HepG2 (cell line): ENCODE data around the gene ZMYND8. TPM values are rescaled to one million over a fixed set of nuclear protein-coding genes. Genes with fewer than 3 reads are reported as not detected.

Experiments
- ATAC-seq: fragments of 200-7000 bp; cut with Tn5 transposase; 3 replicates; pipeline ENCODE4 v1.9.1; 2020; ENCODE audit warnings: mild to moderate bottlenecking, moderate library complexity
- BruUV-seq: library from RNA; stranded (reverse); fragments of 400-500 nt; replicated peaks from 2 replicates; lab custom pipeline; 2021; lab: Mats Ljungman, UMichigan
- CTCF ChIA-PET: fragments of 300-600 bp; formaldehyde crosslinking; extraction: SDS; loops from one replicate; lab custom pipeline; 2021; ENCODE audit warnings: low total read pairs, inconsistent platforms, low intra/inter-chr PET ratio; lab: Yijun Ruan, JAX
- POLR2A ChIA-PET: fragments of 350-600 bp; sonication (Branson Sonifier 250); formaldehyde crosslinking; loops from one replicate; lab custom pipeline; 2020; ENCODE audit warnings: antibody characterized with exemption, inconsistent platforms; lab: Yijun Ruan, JAX
- DNase-seq: peaks from one replicate; pipeline ENCODE4 v3.0.0-alpha.2; 2015; ENCODE audit warnings: low spot score
- FAIRE-seq: peaks from 3 replicates; lab custom pipeline; 2011; peaks lifted over from hg19 to GRCh38; lab: Jason Lieb, UNC
- H2AFZ ChIP-seq: one replicate; pipeline ENCODE4 v1.6.1; 2011; ENCODE audit warnings: low read length, inconsistent platforms
- H3K27ac ChIP-seq: fragments of 300-600 bp; 3 replicates; pipeline ENCODE4 v1.8.0; 2011; ENCODE audit warnings: mixed run types, mild to moderate bottlenecking, mixed read lengths, low read length, inconsistent platforms; ENCODE audit not compliant: insufficient read depth; ENCODE audit errors: extremely low read length
- H3K27me3 ChIP-seq, 2 experiments: fragments of 200-600 bp in 1 of 2; 2 replicates in 1 of 2; 3 replicates in 1 of 2; pipeline versions ENCODE4 v1.6.0 to v1.8.0; 2011; ENCODE audit warnings: low read length in 2 of 2, mild to moderate bottlenecking in 2 of 2, moderate library complexity in 2 of 2, inconsistent platforms in 1 of 2; ENCODE audit not compliant: insufficient read depth in 2 of 2, control insufficient read depth in 1 of 2
- H3K36me3 ChIP-seq, 2 experiments: fragments of 200-600 bp in 1 of 2; replicated peaks in 1 of 2; 2 replicates in 1 of 2; 3 replicates in 1 of 2; pipeline versions ENCODE4 v1.5.1 to v1.8.0; 2011; ENCODE audit warnings: low read length in 2 of 2, inconsistent platforms in 1 of 2; ENCODE audit not compliant: insufficient read depth in 2 of 2, control insufficient read depth in 1 of 2
- H3K4me1 ChIP-seq: 2 replicates; pipeline ENCODE4 v1.5.1; 2012; ENCODE audit warnings: low read length, inconsistent platforms; ENCODE audit not compliant: insufficient read depth
- H3K4me2 ChIP-seq: 2 replicates; pipeline ENCODE4 v1.6.0; 2011; ENCODE audit warnings: low read depth, low read length, inconsistent platforms
- H3K4me3 ChIP-seq, 3 experiments: fragments of 200-600 bp in 1 of 3; sonication (generic), shearing (Covaris generic) in 1 of 3; replicated peaks in 1 of 3; 2 replicates each; pipeline ENCODE4 v1.5.1; 2011 to 2016; ENCODE audit warnings: low read length in 3 of 3, inconsistent platforms in 2 of 3, low read depth in 2 of 3, mild to moderate bottlenecking in 2 of 3, control low read depth in 1 of 3, mixed read lengths in 1 of 3; ENCODE audit not compliant: insufficient read depth in 1 of 3
- H3K79me2 ChIP-seq: one replicate; pipeline ENCODE4 v1.6.1; 2011; ENCODE audit warnings: low read length, inconsistent platforms; ENCODE audit not compliant: insufficient read depth
- H3K9ac ChIP-seq: 2 replicates; pipeline ENCODE4 v1.6.0; 2011; ENCODE audit warnings: mild to moderate bottlenecking, low read depth, low read length, inconsistent platforms; ENCODE audit not compliant: insufficient read depth
- H3K9me3 ChIP-seq: 2 replicates; pipeline ENCODE4 v1.5.1; 2012; ENCODE audit warnings: mild to moderate bottlenecking, low read length
- H4K20me1 ChIP-seq: 2 replicates; pipeline ENCODE4 v1.6.0; 2011; ENCODE audit warnings: inconsistent platforms, mild to moderate bottlenecking, low read length, moderate library complexity; ENCODE audit not compliant: insufficient read depth
- AHDC1 ChIP-seq: sonication (generic); formaldehyde crosslinking; IDR thresholded peaks from 2 replicates; pipeline ENCODE4 v1.5.1; 2020; ENCODE audit warnings: mild to moderate bottlenecking, missing genetic modification reagents, borderline replicate concordance
- BRF2 ChIP-seq: sonication (generic); formaldehyde crosslinking; IDR thresholded peaks from 2 replicates; pipeline ENCODE4 v1.8.1; 2022; ENCODE audit warnings: mild to moderate bottlenecking, missing genetic modification reagents
- FOXM1 ChIP-seq: sonication (generic); formaldehyde crosslinking; IDR thresholded peaks from 2 replicates; pipeline ENCODE4 v1.5.0; 2020; ENCODE audit warnings: missing genetic modification reagents
- FOXP4 ChIP-seq: sonication (generic); formaldehyde crosslinking; IDR thresholded peaks from 2 replicates; pipeline ENCODE4 v1.4.0; 2020; ENCODE audit warnings: missing genetic modification reagents
- GTF2F1 ChIP-seq: fragments of 150-350 bp; IDR thresholded peaks from 2 replicates; pipeline ENCODE4 v1.6.1; 2014; ENCODE audit warnings: low read length
- JUND ChIP-seq: sonication (generic); formaldehyde crosslinking; IDR thresholded peaks from 2 replicates; pipeline ENCODE4 v1.8.0; 2022; ENCODE audit warnings: mild to moderate bottlenecking, missing genetic modification reagents
- MBD4 ChIP-seq: IDR thresholded peaks from 2 replicates; pipeline ENCODE4 v1.6.1; 2012; ENCODE audit warnings: low read length, inconsistent platforms, borderline replicate concordance
- NR2F6 ChIP-seq, 2 experiments: IDR thresholded peaks; 2 replicates each; pipeline ENCODE4 v1.6.1; 2016; ENCODE audit warnings: antibody characterized with exemption in 1 of 2, mild to moderate bottlenecking in 1 of 2
- RBM22 ChIP-seq: fragments of 200-400 bp; formaldehyde crosslinking; optimal IDR thresholded peaks from 2 replicates; pipeline ENCODE3; 2017; ENCODE audit warnings: mild to moderate bottlenecking, low read length, moderate library complexity
- RORA ChIP-seq: sonication (generic); formaldehyde crosslinking; IDR thresholded peaks from 2 replicates; pipeline ENCODE4 v1.5.0; 2020; ENCODE audit warnings: mild to moderate bottlenecking, missing genetic modification reagents, moderate library complexity
- SPEN ChIP-seq: sonication (generic); formaldehyde crosslinking; IDR thresholded peaks from 2 replicates; pipeline ENCODE4 v1.5.1; 2020; ENCODE audit warnings: low read depth, mild to moderate bottlenecking, missing genetic modification reagents
- ZBTB21 ChIP-seq: sonication (generic); formaldehyde crosslinking; IDR thresholded peaks from 2 replicates; pipeline ENCODE4 v1.4.0; 2020; ENCODE audit warnings: missing genetic modification reagents
- ZNF180 ChIP-seq: sonication (generic); formaldehyde crosslinking; IDR thresholded peaks from 2 replicates; pipeline ENCODE4 v1.4.0; 2020; ENCODE audit warnings: low read depth, missing genetic modification reagents, borderline replicate concordance
- ZNF234 ChIP-seq: sonication (generic); formaldehyde crosslinking; conservative IDR thresholded peaks from 2 replicates; pipeline ENCODE4 v1.5.1; 2020; ENCODE audit warnings: mild to moderate bottlenecking, missing genetic modification reagents
- ZNF430 ChIP-seq: sonication (generic); formaldehyde crosslinking; IDR thresholded peaks from 2 replicates; pipeline ENCODE4 v1.9.0; 2021; ENCODE audit warnings: mild to moderate bottlenecking, missing genetic modification reagents
- ZNF510 ChIP-seq: sonication (generic); formaldehyde crosslinking; IDR thresholded peaks from 2 replicates; pipeline ENCODE4 v1.4.0; 2020; ENCODE audit warnings: low read depth, mild to moderate bottlenecking, missing genetic modification reagents
- ZNF766 ChIP-seq: sonication (generic); formaldehyde crosslinking; IDR thresholded peaks from 2 replicates; pipeline ENCODE4 v1.5.0; 2020; ENCODE audit warnings: missing genetic modification reagents, borderline replicate concordance
- ZNF816 ChIP-seq: sonication (generic); formaldehyde crosslinking; IDR thresholded peaks from 2 replicates; pipeline ENCODE4 v1.8.0; 2022; ENCODE audit warnings: missing genetic modification reagents, mild to moderate bottlenecking, borderline replicate concordance
- WGBS: methylation state at CpG from one replicate; pipeline ENCODE4 v1.1.6; 2017; ENCODE audit warnings: low lambda C conversion rate; 5-methylcytosine and 5-hydroxymethylcytosine counted together
- in situ Hi-C: cut with HindIII; loops from 2 replicates; pipeline ENCODE4 v1.10.0; 2017; ENCODE audit warnings: low pct_unique_long_range_greater_than_20kb; ENCODE audit not compliant: extremely low pct_ligation_motif_present
- intact Hi-C: fragments of 100-400 bp; cut with micrococcal nuclease; formaldehyde crosslinking; loops from one replicate; pipeline ENCODE4 v1.10.0; 2022; ENCODE audit not compliant: unreplicated experiment
- polyA plus RNA-seq, 8 experiments: library from polyadenylated mRNA; depleted of rRNA in 3 of 8; stranded (reverse) in 7 of 8; unstranded in 1 of 8; fragments of >200 nt; fragmentation: Illumina TruSeq in 4 of 8; extraction: Trizol in 4 of 8; gene quantifications; 2 replicates each; pipeline versions ENCODE4 v1.2.1 to v1.2.3, GENCODE V29; 2011 to 2016; ENCODE audit warnings: low read depth in 4 of 8, missing spikeins in 1 of 8, mixed read lengths in 1 of 8; ENCODE audit not compliant: insufficient read depth in 1 of 8
- total RNA-seq, 5 experiments: library from RNA; depleted of rRNA; stranded (reverse); fragments of >200 nt; fragmentation: Illumina TruSeq; extraction: Trizol; gene quantifications; 2 replicates each; pipeline ENCODE4 v1.2.3, GENCODE V29; 2016; ENCODE audit warnings: low read depth in 1 of 5

Gene ZMYND8
- total and polyA plus RNA-seq, 2 of the 13 experiments (the other 11 are each of a cell fraction or from before 2014, with no cell fraction given), result 53.9 to 84.7 TPM

GRCh38 chr20:47232518-47232917 is 124.0 kb downstream of the ZMYND8 start:
- no peak for ATAC-seq
- Histone ChIP-seq H3K4me1 (peaks cover 53% of the 10 kb centered on the region), H3K9me3 (no peaks in the 10 kb centered on the region), H3K27me3 (no peaks in the 10 kb centered on the region), H3K36me3 (peaks cover 47 to 82% of the 10 kb centered on the region in 2 experiments), H3K27ac (peak overlapping the region; percentile 83), H3K4me3 (no peak overlapping the region), H2AFZ (no peak overlapping the region), H3K79me2 (peaks cover 7% of the 10 kb centered on the region), H4K20me1 (peaks cover 64% of the 10 kb centered on the region), H3K4me2 (peak overlapping the region; percentile 46), H3K9ac (peak overlapping the region; percentile 17; the same call in 1 of the 2 replicates)
- ChIA-PET CTCF (no interaction called here), POLR2A (interaction anchor here (0.7 to 2.9 kb wide), 7 partner anchors 9 to 478 kb away, joined by 3 to 27 read pairs (median 4); partner anchors contain the start of gene ZMYND8)
- in situ Hi-C loops, result no loop called here
- no TSS peak for BruUV-seq
- intact Hi-C loops, result loop anchor here (5.0 kb wide), 2 partner anchors 40 to 85 kb away; no protein-coding TSS in a partner anchor
- 63% methylated on average over 3 of the region's 3 CpGs for WGBS
- FAIRE-seq, result peak; percentile 26
- DNase-seq, result peak; percentile 67
- TF ChIP-seq ZNF816 (CRISPR knock-in tag) (no peak), ZNF510 (no peak), ZNF766 (CRISPR knock-in tag) (no peak), RORA (CRISPR knock-in tag) (no peak), ZNF180 (no peak), NR2F6 (IDR thresholded peaks at IDR 0.05) (no peak), NR2F6 (CRISPR knock-in tag; IDR thresholded peaks at IDR 0.05) (no peak), JUND (no peak), ZNF430 (no peak), AHDC1 (no peak), MBD4 (no peak), FOXP4 (no peak), GTF2F1 (no peak), BRF2 (CRISPR knock-in tag) (no peak), RBM22 (peak; percentile 87), ZNF234 (no peak), ZBTB21 (CRISPR knock-in tag) (no peak), SPEN (CRISPR knock-in tag) (no peak), FOXM1 (CRISPR knock-in tag) (no peak)
